ENCODE measurements around the gene PAX8.
"Not testable (repeated sequence)": the region's sequence is repeated elsewhere in the genome, so short reads cannot be mapped to it uniquely, and the experiment has no call there.

PAX8 gene

GRCh38 chr2:113278742-113279139 is at the start of gene PAX8:
Gene PAX8 (minus strand): TSS chr2:113278921. CDS start chr2:113278394, 527 bp downstream.
- DNase-seq, result no peak

GRCh38 chr2:113328043-113328442 is 49.3 kb upstream of the PAX8 start:
- DNase-seq, result no peak

GRCh38 chr2:113325161-113325731 is 46.5 kb upstream of the PAX8 start:
- DNase-seq, result peak; percentile 68

- peak; percentile 86 for DNase-seq
Observed at GRCh38 chr2:113324684-113325160, 46.0 kb upstream of the PAX8 start.

- DNase-seq, result not testable (repeated sequence)
Observed at GRCh38 chr2:113323129-113323528, 44.4 kb upstream of the PAX8 start.

- not testable (repeated sequence) for DNase-seq
Observed at GRCh38 chr2:113320106-113320505, 41.4 kb upstream of the PAX8 start.

GRCh38 chr2:113318941-113319340 is 40.2 kb upstream of the PAX8 start:
- not testable (repeated sequence) for DNase-seq

GRCh38 chr2:113316085-113316484 is 37.4 kb upstream of the PAX8 start:
- DNase-seq, result no peak

- DNase-seq, result not testable (repeated sequence)
Observed at GRCh38 chr2:113314663-113315062, 35.9 kb upstream of the PAX8 start.

- not testable (repeated sequence) for DNase-seq
Observed at GRCh38 chr2:113314176-113314575, 35.5 kb upstream of the PAX8 start.

- not testable (repeated sequence) for DNase-seq
Observed at GRCh38 chr2:113311781-113312180, 33.1 kb upstream of the PAX8 start.

GRCh38 chr2:113311191-113311590 is 32.5 kb upstream of the PAX8 start:
- not testable (repeated sequence) for DNase-seq

- no peak for DNase-seq
Observed at GRCh38 chr2:113309655-113310387, 31.1 kb upstream of the PAX8 start.

- DNase-seq, result not testable (repeated sequence)
Observed at GRCh38 chr2:113308784-113309183, 30.1 kb upstream of the PAX8 start.

- DNase-seq, result not testable (repeated sequence)
Observed at GRCh38 chr2:113306207-113306606, 27.5 kb upstream of the PAX8 start.

- not testable (repeated sequence) for DNase-seq
Observed at GRCh38 chr2:113305749-113306148, 27.0 kb upstream of the PAX8 start.

GRCh38 chr2:113305146-113305545 is 26.4 kb upstream of the PAX8 start:
- no peak for DNase-seq

- DNase-seq, result no peak
Observed at GRCh38 chr2:113304702-113305101, 26.0 kb upstream of the PAX8 start.

- DNase-seq, result not testable (repeated sequence)
Observed at GRCh38 chr2:113302216-113302980, 23.7 kb upstream of the PAX8 start.

GRCh38 chr2:113300281-113300680 is 21.6 kb upstream of the PAX8 start:
- DNase-seq, result no peak

GRCh38 chr2:113298176-113298575 is 19.5 kb upstream of the PAX8 start:
- no peak for DNase-seq

- not testable (repeated sequence) for DNase-seq
Observed at GRCh38 chr2:113297590-113297989, 18.9 kb upstream of the PAX8 start.

GRCh38 chr2:113291191-113291590 is 12.5 kb upstream of the PAX8 start:
- DNase-seq, result no peak
